HCT116 (cell line): ENCODE results near the gene KLHL2.

Experiments
- CEBPB ChIP-seq: IDR thresholded peaks from 2 replicates; pipeline ENCODE4 v1.6.1; 2012; ENCODE audit warnings: low read depth
- ZFX ChIP-seq: fragments of 450-650 bp; IDR thresholded peaks from 2 replicates; pipeline ENCODE4 v1.6.1; 2017
- TF ChIP-seq, protein P1 (sequence below), 3 experiments: fragments of 200-600 bp in 1 of 3; sonication (generic) in 1 of 3; IDR thresholded peaks in 2 of 3; conservative IDR thresholded peaks in 1 of 3; 2 replicates each; pipeline ENCODE4 v1.5.1; 2012 to 2017; ENCODE audit warnings: low read depth in 2 of 3, low read length in 2 of 3, antibody characterized with exemption in 1 of 3, borderline replicate concordance in 1 of 3, control low read depth in 1 of 3, mild to moderate bottlenecking in 1 of 3, mixed read lengths in 1 of 3, mixed run types in 1 of 3, moderate library complexity in 1 of 3; ENCODE audit not compliant: insufficient read depth in 1 of 3

DNA sequence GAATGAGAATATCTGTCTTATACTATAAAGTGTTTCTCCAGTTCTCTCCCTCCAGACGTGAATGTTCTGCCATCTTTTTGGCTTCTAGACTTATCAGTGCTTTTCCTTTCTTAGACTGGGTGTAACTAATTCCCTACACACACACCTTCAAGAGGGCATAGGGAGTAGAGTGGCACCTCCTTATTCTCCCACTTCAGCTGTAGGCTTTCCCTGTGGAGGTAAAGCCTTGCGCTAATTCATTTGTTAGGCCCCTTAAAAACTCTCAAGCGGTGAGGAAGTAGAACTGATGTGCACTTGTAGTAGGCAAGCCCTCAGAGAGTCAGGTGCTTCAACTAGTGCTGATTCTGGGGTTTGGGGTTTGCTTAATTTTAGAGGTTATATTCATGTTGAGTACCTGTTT lies 10.0 kb downstream of the KLHL2 start:
- no peak for TF ChIP-seq CEBPB
- TF ChIP-seq, protein P1, sequence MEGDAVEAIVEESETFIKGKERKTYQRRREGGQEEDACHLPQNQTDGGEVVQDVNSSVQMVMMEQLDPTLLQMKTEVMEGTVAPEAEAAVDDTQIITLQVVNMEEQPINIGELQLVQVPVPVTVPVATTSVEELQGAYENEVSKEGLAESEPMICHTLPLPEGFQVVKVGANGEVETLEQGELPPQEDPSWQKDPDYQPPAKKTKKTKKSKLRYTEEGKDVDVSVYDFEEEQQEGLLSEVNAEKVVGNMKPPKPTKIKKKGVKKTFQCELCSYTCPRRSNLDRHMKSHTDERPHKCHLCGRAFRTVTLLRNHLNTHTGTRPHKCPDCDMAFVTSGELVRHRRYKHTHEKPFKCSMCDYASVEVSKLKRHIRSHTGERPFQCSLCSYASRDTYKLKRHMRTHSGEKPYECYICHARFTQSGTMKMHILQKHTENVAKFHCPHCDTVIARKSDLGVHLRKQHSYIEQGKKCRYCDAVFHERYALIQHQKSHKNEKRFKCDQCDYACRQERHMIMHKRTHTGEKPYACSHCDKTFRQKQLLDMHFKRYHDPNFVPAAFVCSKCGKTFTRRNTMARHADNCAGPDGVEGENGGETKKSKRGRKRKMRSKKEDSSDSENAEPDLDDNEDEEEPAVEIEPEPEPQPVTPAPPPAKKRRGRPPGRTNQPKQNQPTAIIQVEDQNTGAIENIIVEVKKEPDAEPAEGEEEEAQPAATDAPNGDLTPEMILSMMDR (IDR thresholded peaks at IDR 0.05 in 2 of 3, conservative IDR thresholded peaks at IDR 0.05 in 1 of 3; ENCODE audit: borderline replicate concordance in 1 of 3, insufficient read depth in 1 of 3, low read depth in 2 of 3, low read length in 2 of 3) = no peak
- TF ChIP-seq ZFX = no peak
